PC-3 (cell line): ENCODE measurements around the gene RGS3. TPM values are rescaled to one million over a fixed set of nuclear protein-coding genes. Genes with fewer than 3 reads are reported as not detected.

Source experiments
- ATAC-seq: fragments of 200-7000 bp; cut with Tn5 transposase; 2 replicates; pipeline ENCODE4 v1.9.1; 2020; ENCODE audit warnings: mild to moderate bottlenecking, moderate library complexity
- BruUV-seq: library from RNA; stranded (reverse); fragments of 400-500 nt; replicated peaks from 2 replicates; lab custom pipeline; 2021; lab: Mats Ljungman, UMichigan
- CTCF ChIA-PET: fragments of 300-600 bp; sonication (Branson Sonifier 250); formaldehyde crosslinking; loops from one replicate; lab custom pipeline; 2022; ENCODE audit warnings: antibody characterized with exemption; lab: Charles Lee
- POLR2A ChIA-PET: fragments of 300-600 bp; sonication (Branson Sonifier 250); formaldehyde crosslinking; loops from one replicate; lab custom pipeline; 2022; ENCODE audit warnings: antibody characterized with exemption; ENCODE audit not compliant: unreplicated experiment; lab: Charles Lee
- DNase-seq: peaks from one replicate; pipeline ENCODE4 v3.0.0-alpha.2; 2015
- H2AFZ ChIP-seq: fragments of 300-600 bp; sonication (generic); 2 replicates; pipeline ENCODE4 v1.6.0; 2016; ENCODE audit warnings: antibody characterized with exemption, low read length
- H3F3A ChIP-seq: fragments of 300-600 bp; sonication (generic); one replicate; pipeline ENCODE4 v1.6.0; 2017; ENCODE audit warnings: antibody characterized with exemption, low read length, control low read depth, mild to moderate bottlenecking; ENCODE audit not compliant: unreplicated experiment
- H3K27ac ChIP-seq: fragments of 300-600 bp; sonication (generic); 2 replicates; pipeline ENCODE4 v1.5.1; 2016; ENCODE audit warnings: mild to moderate bottlenecking, low read length
- H3K27me3 ChIP-seq: fragments of 300-600 bp; sonication (generic); 2 replicates; pipeline ENCODE4 v1.6.1; 2016; ENCODE audit warnings: low read length, mixed read lengths
- H3K36me3 ChIP-seq: fragments of 300-600 bp; sonication (generic); 2 replicates; pipeline ENCODE4 v1.6.1; 2016; ENCODE audit warnings: low read depth, mixed run types, low read length, mixed read lengths
- H3K4me1 ChIP-seq: fragments of 300-600 bp; sonication (generic); 2 replicates; pipeline ENCODE4 v1.5.1; 2016; ENCODE audit warnings: low read length; ENCODE audit not compliant: insufficient read depth
- H3K4me2 ChIP-seq: fragments of 300-600 bp; sonication (generic); 2 replicates; pipeline ENCODE4 v1.6.0; 2016; ENCODE audit warnings: low read length
- H3K4me3 ChIP-seq: fragments of 300-600 bp; sonication (generic); 2 replicates; pipeline ENCODE4 v1.5.1; 2016; ENCODE audit warnings: mild to moderate bottlenecking, low read length, mixed read lengths
- H3K79me2 ChIP-seq: fragments of 300-600 bp; sonication (generic); 2 replicates; pipeline ENCODE4 v1.6.1; 2017; ENCODE audit warnings: low read length, mixed read lengths
- H3K9ac ChIP-seq: fragments of 300-600 bp; sonication (generic); 2 replicates; pipeline ENCODE4 v1.6.0; 2016; ENCODE audit warnings: mild to moderate bottlenecking, low read length
- H3K9me2 ChIP-seq: fragments of 300-600 bp; sonication (generic); replicated peaks from 2 replicates; pipeline ENCODE4 v1.6.1; 2016; ENCODE audit warnings: mixed run types, low read length, mixed read lengths
- H3K9me3 ChIP-seq: fragments of 300-600 bp; sonication (generic); 2 replicates; pipeline ENCODE4 v1.6.1; 2016; ENCODE audit warnings: low read length, mixed read lengths
- H4K20me1 ChIP-seq: fragments of 300-600 bp; sonication (generic); 2 replicates; pipeline ENCODE4 v1.6.1; 2016; ENCODE audit warnings: low read length, mixed read lengths
- EZH2 ChIP-seq: fragments of 300-600 bp; sonication (generic); IDR thresholded peaks from one replicate; pipeline ENCODE4 v1.6.1; 2017; ENCODE audit warnings: antibody characterized with exemption, mild to moderate bottlenecking, low read length; ENCODE audit not compliant: unreplicated experiment
- EZH2phosphoT487 ChIP-seq: fragments of 300-600 bp; sonication (generic); IDR thresholded peaks from 2 replicates; pipeline ENCODE4 v1.6.1; 2018; ENCODE audit warnings: mild to moderate bottlenecking, antibody characterized with exemption, low read length, borderline replicate concordance
- intact Hi-C: fragments of 100-400 bp; cut with micrococcal nuclease; formaldehyde crosslinking; loops from 2 replicates; pipeline ENCODE4 v1.9.0; 2023
- total RNA-seq: library from RNA; depleted of rRNA; stranded (reverse); fragments of >200 nt; gene quantifications from 2 replicates; pipeline ENCODE4 v1.2.3, GENCODE V29; 2014
- TF ChIP-seq, protein P1 (sequence below): fragments of 300-600 bp; sonication (generic); conservative IDR thresholded peaks from 2 replicates; pipeline ENCODE4 v1.5.1; 2017; ENCODE audit warnings: antibody characterized with exemption, low read depth, mild to moderate bottlenecking, low read length

The RGS3 gene
- total RNA-seq, 1 experiment from 2014 or later, result 26.3 TPM

GRCh38 chr9:113522858-113523257, 59.3 kb downstream of the RGS3 start:
- ATAC-seq, result no peak
- H3K36me3 ChIP-seq, result no peaks in the 10 kb centered on the region
- TF ChIP-seq, protein P1, sequence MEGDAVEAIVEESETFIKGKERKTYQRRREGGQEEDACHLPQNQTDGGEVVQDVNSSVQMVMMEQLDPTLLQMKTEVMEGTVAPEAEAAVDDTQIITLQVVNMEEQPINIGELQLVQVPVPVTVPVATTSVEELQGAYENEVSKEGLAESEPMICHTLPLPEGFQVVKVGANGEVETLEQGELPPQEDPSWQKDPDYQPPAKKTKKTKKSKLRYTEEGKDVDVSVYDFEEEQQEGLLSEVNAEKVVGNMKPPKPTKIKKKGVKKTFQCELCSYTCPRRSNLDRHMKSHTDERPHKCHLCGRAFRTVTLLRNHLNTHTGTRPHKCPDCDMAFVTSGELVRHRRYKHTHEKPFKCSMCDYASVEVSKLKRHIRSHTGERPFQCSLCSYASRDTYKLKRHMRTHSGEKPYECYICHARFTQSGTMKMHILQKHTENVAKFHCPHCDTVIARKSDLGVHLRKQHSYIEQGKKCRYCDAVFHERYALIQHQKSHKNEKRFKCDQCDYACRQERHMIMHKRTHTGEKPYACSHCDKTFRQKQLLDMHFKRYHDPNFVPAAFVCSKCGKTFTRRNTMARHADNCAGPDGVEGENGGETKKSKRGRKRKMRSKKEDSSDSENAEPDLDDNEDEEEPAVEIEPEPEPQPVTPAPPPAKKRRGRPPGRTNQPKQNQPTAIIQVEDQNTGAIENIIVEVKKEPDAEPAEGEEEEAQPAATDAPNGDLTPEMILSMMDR, result no peak
- TF ChIP-seq EZH2, result no peak
- TF ChIP-seq EZH2phosphoT487, result no peak
- no peak overlapping the region for H3K27ac ChIP-seq
- H3K9me2 ChIP-seq, result no peaks in the 10 kb centered on the region
- no peak overlapping the region for H2AFZ ChIP-seq
- no peaks in the 10 kb centered on the region for H3F3A ChIP-seq
- no peaks in the 10 kb centered on the region for H3K9me3 ChIP-seq
- no peak overlapping the region for H3K4me2 ChIP-seq
- no peak overlapping the region for H3K9ac ChIP-seq
- H3K4me3 ChIP-seq, result no peak overlapping the region
- ChIA-PET CTCF (no interaction called here), POLR2A (no interaction called here)
- H3K27me3 ChIP-seq, result no peaks in the 10 kb centered on the region
- no peaks in the 10 kb centered on the region for H3K79me2 ChIP-seq
- peaks cover 10% of the 10 kb centered on the region for H3K4me1 ChIP-seq
- DNase-seq, result no peak
- no peaks in the 10 kb centered on the region for H4K20me1 ChIP-seq
- BruUV-seq, result no TSS peak
- intact Hi-C loops, result no loop called here

DNA sequence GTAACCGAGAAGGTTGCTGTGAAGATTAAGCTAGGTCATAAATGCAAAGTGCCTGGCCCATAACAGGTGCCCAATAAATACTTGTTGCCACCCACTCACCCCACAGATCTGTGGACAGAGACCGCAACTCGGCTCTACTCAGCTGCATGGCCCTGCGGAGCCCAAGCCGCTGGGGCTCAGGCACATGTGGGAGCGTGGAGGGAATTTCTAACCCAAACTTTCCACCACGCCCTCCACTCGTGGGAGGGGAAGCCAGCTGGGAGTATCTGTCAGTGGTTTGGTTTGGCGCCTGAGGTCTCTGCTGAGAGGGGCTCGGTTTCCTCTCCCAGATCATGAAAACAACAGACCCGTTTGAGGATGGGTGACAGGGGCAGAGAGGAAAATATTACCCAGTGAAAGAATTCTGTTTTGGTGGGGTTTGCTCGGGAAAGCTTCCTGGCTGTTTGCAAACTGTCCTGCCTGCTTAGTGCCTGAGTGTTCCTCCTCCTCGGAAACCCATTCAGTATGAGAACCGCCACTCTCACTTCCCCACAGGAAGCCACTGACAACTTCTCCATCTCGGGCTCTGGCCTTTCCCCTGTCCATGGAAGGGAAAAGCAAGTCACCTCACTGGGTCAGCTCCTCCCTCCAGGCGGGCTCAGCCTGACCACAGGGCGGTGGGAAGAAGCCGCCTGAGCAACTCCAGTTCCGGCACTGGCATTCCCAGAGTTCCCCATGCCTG, 60.1 kb downstream of the RGS3 start:
- Histone ChIP-seq H3K27ac (no peak overlapping the region), H3K9me3 (no peaks in the 10 kb centered on the region), H3K4me1 (peaks cover 10% of the 10 kb centered on the region), H3K79me2 (no peaks in the 10 kb centered on the region), H4K20me1 (no peaks in the 10 kb centered on the region), H3K4me3 (no peak overlapping the region), H3K9ac (no peak overlapping the region), H3K27me3 (no peaks in the 10 kb centered on the region), H3K36me3 (no peaks in the 10 kb centered on the region), H3K9me2 (no peaks in the 10 kb centered on the region), H3F3A (no peaks in the 10 kb centered on the region), H2AFZ (no peak overlapping the region), H3K4me2 (no peak overlapping the region)
- no peak for ATAC-seq
- TF ChIP-seq, protein P1, result no peak
- no peak for TF ChIP-seq EZH2phosphoT487
- no peak for TF ChIP-seq EZH2
- DNase-seq, result no peak
- ChIA-PET POLR2A (no interaction called here), CTCF (no interaction called here)
- intact Hi-C loops, result no loop called here
- BruUV-seq, result no TSS peak

DNA sequence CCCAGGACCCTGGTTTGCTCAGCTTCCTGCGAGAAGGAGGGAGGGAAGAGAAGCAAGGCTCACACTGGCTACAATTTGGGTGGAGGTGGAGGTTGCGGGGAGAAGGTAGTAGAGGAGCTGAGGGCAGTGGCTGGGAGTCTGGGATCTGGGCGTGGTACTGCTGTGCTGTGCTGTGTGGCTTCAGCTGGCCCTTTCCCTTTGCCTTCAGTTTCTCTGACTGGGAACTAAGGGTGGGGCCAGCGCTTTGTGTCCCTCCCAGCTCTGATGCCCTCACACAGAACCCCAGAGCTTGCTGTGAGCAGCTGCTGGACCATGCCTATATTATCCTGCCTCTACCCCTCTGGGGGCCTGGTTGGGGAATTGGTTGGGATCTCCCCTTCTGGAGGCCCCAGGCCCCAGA, 60.9 kb downstream of the RGS3 start:
- Histone ChIP-seq H3K36me3 (no peaks in the 10 kb centered on the region; the same call in 1 of the 2 replicates), H3K4me3 (no peak overlapping the region), H3K9ac (no peak overlapping the region), H2AFZ (no peak overlapping the region), H3K4me1 (peaks cover 9% of the 10 kb centered on the region), H3K9me2 (no peaks in the 10 kb centered on the region), H4K20me1 (no peaks in the 10 kb centered on the region), H3K79me2 (no peaks in the 10 kb centered on the region), H3F3A (no peaks in the 10 kb centered on the region), H3K27me3 (no peaks in the 10 kb centered on the region), H3K4me2 (no peak overlapping the region), H3K9me3 (no peaks in the 10 kb centered on the region), H3K27ac (no peak overlapping the region)
- POLR2A ChIA-PET, result no interaction called here
- no TSS peak for BruUV-seq
- ATAC-seq, result no peak
- TF ChIP-seq, protein P1, result no peak
- TF ChIP-seq EZH2phosphoT487, result no peak
- no peak for TF ChIP-seq EZH2
- intact Hi-C loops, result no loop called here
- DNase-seq, result no peak
- CTCF ChIA-PET, result no interaction called here
